Fibroblast of the aortic adventitia (primary cell): ENCODE data around the gene FGF21. TPM values are rescaled to one million over a fixed set of nuclear protein-coding genes. Genes with fewer than 3 reads are reported as not detected.
A peak's percentile ranks its signal among the peaks of the same experiment; 100 is the strongest.

Experiments
- DNase-seq: peaks from one replicate; pipeline ENCODE4 v3.0.0-alpha.2; 2010; ENCODE audit warnings: low read depth
- H3K4me3 ChIP-seq: 2 replicates; pipeline ENCODE4 v1.5.1; 2011; ENCODE audit warnings: low read depth, mild to moderate bottlenecking, control low read depth, low read length, moderate library complexity
- small RNA-seq: library from RNA; depleted of rRNA; stranded (forward); fragments of <200 nt; gene quantifications from one replicate; pipeline ENCODE3, GENCODE V24; 2012
- total RNA-seq: library from RNA; depleted of rRNA; stranded (reverse); fragments of >200 nt; gene quantifications from 2 replicates; pipeline ENCODE4 v1.2.3, GENCODE V29; 2012; ENCODE audit warnings: low replicate concordance
- TF ChIP-seq, protein P1 (sequence below): IDR thresholded peaks from 2 replicates; pipeline ENCODE4 v1.5.1; 2011; ENCODE audit warnings: mild to moderate bottlenecking, low read length, control low read depth, inconsistent platforms; ENCODE audit not compliant: insufficient read depth

The FGF21 gene
- total RNA-seq, 1 donor = not detected

GRCh38 chr19:48807590-48808308 is 52.4 kb downstream of the FGF21 start:
- no peak overlapping the region for H3K4me3 ChIP-seq
- TF ChIP-seq, protein P1, sequence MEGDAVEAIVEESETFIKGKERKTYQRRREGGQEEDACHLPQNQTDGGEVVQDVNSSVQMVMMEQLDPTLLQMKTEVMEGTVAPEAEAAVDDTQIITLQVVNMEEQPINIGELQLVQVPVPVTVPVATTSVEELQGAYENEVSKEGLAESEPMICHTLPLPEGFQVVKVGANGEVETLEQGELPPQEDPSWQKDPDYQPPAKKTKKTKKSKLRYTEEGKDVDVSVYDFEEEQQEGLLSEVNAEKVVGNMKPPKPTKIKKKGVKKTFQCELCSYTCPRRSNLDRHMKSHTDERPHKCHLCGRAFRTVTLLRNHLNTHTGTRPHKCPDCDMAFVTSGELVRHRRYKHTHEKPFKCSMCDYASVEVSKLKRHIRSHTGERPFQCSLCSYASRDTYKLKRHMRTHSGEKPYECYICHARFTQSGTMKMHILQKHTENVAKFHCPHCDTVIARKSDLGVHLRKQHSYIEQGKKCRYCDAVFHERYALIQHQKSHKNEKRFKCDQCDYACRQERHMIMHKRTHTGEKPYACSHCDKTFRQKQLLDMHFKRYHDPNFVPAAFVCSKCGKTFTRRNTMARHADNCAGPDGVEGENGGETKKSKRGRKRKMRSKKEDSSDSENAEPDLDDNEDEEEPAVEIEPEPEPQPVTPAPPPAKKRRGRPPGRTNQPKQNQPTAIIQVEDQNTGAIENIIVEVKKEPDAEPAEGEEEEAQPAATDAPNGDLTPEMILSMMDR = peak; percentile 0
- DNase-seq = no peak

Small RNA genes within 50 kb of the gene (small RNA-seq; reads per million reads assigned to genes)
- not detected for gene RNU6-317P

Other genes starting within 250 kb of the FGF21 start
- gene LMTK3, start 243.7 kb upstream of the FGF21 start, total RNA-seq = not detected in 2 replicates
- gene SULT2B1, start 203.4 kb upstream of the FGF21 start, total RNA-seq = not detected in 2 replicates
- not detected in 2 replicates for gene SPACA4, start 148.8 kb upstream of the FGF21 start, total RNA-seq
- gene FAM83E, start 140.4 kb upstream of the FGF21 start, total RNA-seq = 0.18 TPM in 1 of 2 replicates, not detected in the other
- gene RPL18, start 136.3 kb upstream of the FGF21 start, total RNA-seq = 1,782 and 2,036 TPM in 2 replicates
- 10.9 and 16.3 TPM in 2 replicates for gene SPHK2, start 136.0 kb upstream of the FGF21 start, total RNA-seq
- 20.9 and 48.8 TPM in 2 replicates for gene DBP, start 118.1 kb upstream of the FGF21 start, total RNA-seq
- 2.3 and 14.5 TPM in 2 replicates for gene CA11, start 109.3 kb upstream of the FGF21 start, total RNA-seq
- 0.09 TPM in 1 of 2 replicates, not detected in the other for gene NTN5, start 82.5 kb upstream of the FGF21 start, total RNA-seq
- not detected in 2 replicates for gene FUT2, start 59.6 kb upstream of the FGF21 start, total RNA-seq
- 2.5 and 8.0 TPM in 2 replicates for gene MAMSTR, start 35.8 kb upstream of the FGF21 start, total RNA-seq
- gene RASIP1, start 14.9 kb upstream of the FGF21 start, total RNA-seq = 0.16 and 0.45 TPM in 2 replicates
- gene IZUMO1, start 8.6 kb upstream of the FGF21 start, total RNA-seq = not detected in 2 replicates
- gene FUT1, start 2.9 kb upstream of the FGF21 start, total RNA-seq = under 0.01 TPM in 1 of 2 replicates, not detected in the other
- gene BCAT2, start 55.5 kb downstream of the FGF21 start, total RNA-seq = 9.6 and 30.4 TPM in 2 replicates
- 3.6 and 25.5 TPM in 2 replicates for gene HSD17B14, start 81.0 kb downstream of the FGF21 start, total RNA-seq
- 28.9 and 44.0 TPM in 2 replicates for gene PLEKHA4, start 113.1 kb downstream of the FGF21 start, total RNA-seq
- gene PPP1R15A, start 116.9 kb downstream of the FGF21 start, total RNA-seq = 45.8 and 53.6 TPM in 2 replicates
- gene TULP2, start 143.2 kb downstream of the FGF21 start, total RNA-seq = 0.54 TPM in 1 of 2 replicates, not detected in the other
- gene NUCB1, start 144.8 kb downstream of the FGF21 start, total RNA-seq = 267 and 932 TPM in 2 replicates
- not detected in 2 replicates for gene DHDH, start 178.2 kb downstream of the FGF21 start, total RNA-seq
- gene BAX, start 199.4 kb downstream of the FGF21 start, total RNA-seq = 15.5 and 45.8 TPM in 2 replicates
- gene FTL, start 209.8 kb downstream of the FGF21 start, total RNA-seq = 5,494 and 8,302 TPM in 2 replicates
- 5.5 and 38.6 TPM in 2 replicates for gene GYS1, start 237.8 kb downstream of the FGF21 start, total RNA-seq
- 16.3 and 119 TPM in 2 replicates for gene RUVBL2, start 238.4 kb downstream of the FGF21 start, total RNA-seq